Ascending aorta (tissue), 2 donors: ENCODE data around the gene SCG2. TPM values are rescaled to one million over a fixed set of nuclear protein-coding genes. Genes with fewer than 3 reads are reported as not detected.

ENCODE experiments used
- DNase-seq, 2 donors: peaks; one replicate each; pipeline ENCODE4 v3.0.0-alpha.2; 2019; ENCODE audit warnings: low spot score in 2 of 2
- H3K27ac ChIP-seq, 2 donors: fragments of 200-600 bp; sonication (generic); one replicate each; pipeline ENCODE4 v1.5.1; 2016 to 2017; ENCODE audit warnings: mild to moderate bottlenecking in 1 of 2
- H3K27me3 ChIP-seq: fragments of 200-600 bp; sonication (generic); one replicate; pipeline ENCODE4 v1.5.1; 2017
- H3K36me3 ChIP-seq, 2 donors: fragments of 200-600 bp; sonication (generic); one replicate each; pipeline ENCODE4 v1.5.1; 2016
- H3K4me1 ChIP-seq, 2 donors: fragments of 200-600 bp; sonication (generic); one replicate each; pipeline ENCODE4 v1.5.1; 2016 to 2017; ENCODE audit warnings: mild to moderate bottlenecking in 1 of 2
- H3K4me3 ChIP-seq, 2 donors: fragments of 200-600 bp; sonication (generic); one replicate each; pipeline ENCODE4 v1.5.1; 2016 to 2017; ENCODE audit warnings: mild to moderate bottlenecking in 1 of 2
- H3K9me3 ChIP-seq, 2 donors: fragments of 200-600 bp; sonication (generic); one replicate each; pipeline ENCODE4 v1.5.1; 2016
- intact Hi-C: fragments of 100-400 bp; cut with DNase I; formaldehyde crosslinking; loops from one replicate; pipeline ENCODE4 v1.15.1; 2023
- total RNA-seq: library from RNA; depleted of rRNA; stranded (reverse); fragments of >200 nt; gene quantifications from one replicate; pipeline ENCODE4 v1.1.0, GENCODE V29; 2016
- TF ChIP-seq, protein P1 (sequence below), 3 experiments: fragments of 200-600 bp in 2 of 3; fragments of 450-650 bp in 1 of 3; sonication (generic) in 2 of 3; IDR thresholded peaks; one replicate each; pipeline ENCODE4 v1.5.1; 2016 to 2019; ENCODE audit warnings: antibody characterized with exemption in 3 of 3, mild to moderate bottlenecking in 1 of 3, moderate library complexity in 1 of 3

SCG2 gene
- total RNA-seq, 1 donor from 2014 or later, result 0.32 TPM

- Histone ChIP-seq H3K36me3 (no peaks in the 10 kb centered on the region), H3K4me3 (no peak overlapping the region), H3K4me1 (no peaks in the 10 kb centered on the region), H3K27me3 (no peaks in the 10 kb centered on the region), H3K27ac (no peak overlapping the region), H3K9me3 (no peaks in the 10 kb centered on the region)
- intact Hi-C loops, result no loop called here
- no peak for DNase-seq
- TF ChIP-seq, protein P1, sequence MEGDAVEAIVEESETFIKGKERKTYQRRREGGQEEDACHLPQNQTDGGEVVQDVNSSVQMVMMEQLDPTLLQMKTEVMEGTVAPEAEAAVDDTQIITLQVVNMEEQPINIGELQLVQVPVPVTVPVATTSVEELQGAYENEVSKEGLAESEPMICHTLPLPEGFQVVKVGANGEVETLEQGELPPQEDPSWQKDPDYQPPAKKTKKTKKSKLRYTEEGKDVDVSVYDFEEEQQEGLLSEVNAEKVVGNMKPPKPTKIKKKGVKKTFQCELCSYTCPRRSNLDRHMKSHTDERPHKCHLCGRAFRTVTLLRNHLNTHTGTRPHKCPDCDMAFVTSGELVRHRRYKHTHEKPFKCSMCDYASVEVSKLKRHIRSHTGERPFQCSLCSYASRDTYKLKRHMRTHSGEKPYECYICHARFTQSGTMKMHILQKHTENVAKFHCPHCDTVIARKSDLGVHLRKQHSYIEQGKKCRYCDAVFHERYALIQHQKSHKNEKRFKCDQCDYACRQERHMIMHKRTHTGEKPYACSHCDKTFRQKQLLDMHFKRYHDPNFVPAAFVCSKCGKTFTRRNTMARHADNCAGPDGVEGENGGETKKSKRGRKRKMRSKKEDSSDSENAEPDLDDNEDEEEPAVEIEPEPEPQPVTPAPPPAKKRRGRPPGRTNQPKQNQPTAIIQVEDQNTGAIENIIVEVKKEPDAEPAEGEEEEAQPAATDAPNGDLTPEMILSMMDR (IDR thresholded peaks at IDR 0.05), result no peak
Measured at GRCh38 chr2:223587301-223587700, 14.9 kb downstream of the SCG2 start.

GRCh38 chr2:223586261-223586660 is 15.9 kb downstream of the SCG2 start:
- H3K27me3 ChIP-seq, result no peaks in the 10 kb centered on the region
- no peaks in the 10 kb centered on the region for H3K36me3 ChIP-seq
- no peak overlapping the region for H3K4me3 ChIP-seq
- H3K4me1 ChIP-seq, result no peaks in the 10 kb centered on the region
- no peaks in the 10 kb centered on the region for H3K9me3 ChIP-seq
- no peak for DNase-seq
- TF ChIP-seq, protein P1 (IDR thresholded peaks at IDR 0.05), result no peak
- intact Hi-C loops, result no loop called here
- H3K27ac ChIP-seq, result no peak overlapping the region

GRCh38 chr2:223585666-223586065 is 16.5 kb downstream of the SCG2 start:
- intact Hi-C loops, result no loop called here
- no peak overlapping the region for H3K27ac ChIP-seq
- no peaks in the 10 kb centered on the region for H3K9me3 ChIP-seq
- H3K27me3 ChIP-seq, result no peaks in the 10 kb centered on the region
- no peak for DNase-seq
- H3K4me3 ChIP-seq, result no peak overlapping the region
- H3K4me1 ChIP-seq, result no peaks in the 10 kb centered on the region
- TF ChIP-seq, protein P1 (IDR thresholded peaks at IDR 0.05), result no peak
- H3K36me3 ChIP-seq, result no peaks in the 10 kb centered on the region

GRCh38 chr2:223582001-223582400 is 20.2 kb downstream of the SCG2 start:
- no peak for DNase-seq
- Histone ChIP-seq H3K4me3 (no peak overlapping the region), H3K27ac (no peak overlapping the region), H3K36me3 (no peaks in the 10 kb centered on the region), H3K4me1 (no peaks in the 10 kb centered on the region), H3K9me3 (no peaks in the 10 kb centered on the region), H3K27me3 (no peaks in the 10 kb centered on the region)
- TF ChIP-seq, protein P1 (IDR thresholded peaks at IDR 0.05), result no peak
- intact Hi-C loops, result no loop called here

- Histone ChIP-seq H3K9me3 (no peaks in the 10 kb centered on the region), H3K27me3 (no peaks in the 10 kb centered on the region), H3K36me3 (no peaks in the 10 kb centered on the region), H3K4me3 (no peak overlapping the region), H3K27ac (no peak overlapping the region), H3K4me1 (no peaks in the 10 kb centered on the region)
- intact Hi-C loops, result no loop called here
- TF ChIP-seq, protein P1 (IDR thresholded peaks at IDR 0.05), result no peak
- DNase-seq, result no peak
Measured at GRCh38 chr2:223580951-223581350, 21.2 kb downstream of the SCG2 start.

DNA sequence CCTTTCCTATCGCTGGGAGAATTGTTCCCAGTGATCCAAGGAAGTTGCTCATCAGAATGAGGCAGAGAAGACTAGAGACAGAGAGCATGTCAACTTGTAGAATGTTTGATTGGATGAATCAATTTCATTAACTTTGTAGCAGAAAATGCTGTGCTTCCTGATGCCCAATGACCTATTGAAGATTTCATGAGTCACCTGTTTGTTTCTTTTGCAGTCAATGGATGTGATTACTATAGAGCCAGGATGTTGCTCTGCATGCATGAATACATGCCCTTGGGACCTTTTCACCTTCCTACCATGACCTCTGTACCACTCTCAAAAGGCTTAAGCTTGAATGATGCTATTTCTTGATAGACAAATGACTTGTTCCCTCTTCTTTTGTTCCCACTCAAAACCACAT is 23.3 kb downstream of the SCG2 start:
- no peak overlapping the region for H3K27ac ChIP-seq
- no peaks in the 10 kb centered on the region for H3K27me3 ChIP-seq
- TF ChIP-seq, protein P1 (IDR thresholded peaks at IDR 0.05), result no peak
- no peaks in the 10 kb centered on the region for H3K36me3 ChIP-seq
- intact Hi-C loops, result no loop called here
- no peak for DNase-seq
- no peak overlapping the region for H3K4me3 ChIP-seq
- H3K4me1 ChIP-seq, result no peaks in the 10 kb centered on the region
- no peaks in the 10 kb centered on the region for H3K9me3 ChIP-seq
